ENCODE results near the gene DOK6.

The DOK6 gene

GRCh38 chr18:69387186-69387585, 13.5 kb upstream of the DOK6 start:
- H3K36me3 ChIP-seq (ENCODE audit: control insufficient read depth, insufficient read depth, low read length): no peaks in the 10 kb centered on the region
- no peak overlapping the region for H3K27ac ChIP-seq (ENCODE audit: low read depth, low read length)
- H3K27me3 ChIP-seq (ENCODE audit: control insufficient read depth, insufficient read depth, low read length): no peaks in the 10 kb centered on the region
- H3K4me3 ChIP-seq (ENCODE audit: low read depth, low read length): no peak overlapping the region
- no peaks in the 10 kb centered on the region for H3K9me3 ChIP-seq (ENCODE audit: control insufficient read depth, insufficient read depth, low read length)
- H3K9ac ChIP-seq (ENCODE audit: low read depth, low read length): no peak overlapping the region
- peaks cover 6% of the 10 kb centered on the region; the same call in 1 of the 2 replicates for H3K4me1 ChIP-seq (ENCODE audit: control insufficient read depth, insufficient read depth, low read length)

GRCh38 chr18:69388222-69388621, 12.5 kb upstream of the DOK6 start:
- H3K27ac ChIP-seq (ENCODE audit: low read depth, low read length): no peak overlapping the region
- H3K36me3 ChIP-seq (ENCODE audit: control insufficient read depth, insufficient read depth, low read length): no peaks in the 10 kb centered on the region
- H3K4me1 ChIP-seq (ENCODE audit: control insufficient read depth, insufficient read depth, low read length): peaks cover 6% of the 10 kb centered on the region; the same call in 1 of the 2 replicates
- H3K27me3 ChIP-seq (ENCODE audit: control insufficient read depth, insufficient read depth, low read length): no peaks in the 10 kb centered on the region
- H3K9me3 ChIP-seq (ENCODE audit: control insufficient read depth, insufficient read depth, low read length): no peaks in the 10 kb centered on the region
- no peak overlapping the region for H3K4me3 ChIP-seq (ENCODE audit: low read depth, low read length)
- no peak overlapping the region for H3K9ac ChIP-seq (ENCODE audit: low read depth, low read length)

- Histone ChIP-seq H3K36me3 (ENCODE audit: control insufficient read depth, insufficient read depth, low read length) (no peaks in the 10 kb centered on the region), H3K27me3 (ENCODE audit: control insufficient read depth, insufficient read depth, low read length) (peaks cover 28% of the 10 kb centered on the region), H3K4me1 (ENCODE audit: control insufficient read depth, insufficient read depth, low read length) (peaks cover 21% of the 10 kb centered on the region), H3K9ac (ENCODE audit: low read depth, low read length) (no peak overlapping the region), H3K4me3 (ENCODE audit: low read depth, low read length) (no peak overlapping the region), H3K9me3 (ENCODE audit: control insufficient read depth, insufficient read depth, low read length) (no peaks in the 10 kb centered on the region), H3K27ac (ENCODE audit: low read depth, low read length) (no peak overlapping the region)
Observed at GRCh38 chr18:69397096-69397495, 3.6 kb upstream of the DOK6 start.

GRCh38 chr18:69399253-69399652, 1.4 kb upstream of the DOK6 start:
- Histone ChIP-seq H3K27ac (ENCODE audit: low read depth, low read length) (no peak overlapping the region), H3K4me3 (ENCODE audit: low read depth, low read length) (peak overlapping the region; percentile 79; the same call in 1 of the 2 replicates), H3K9ac (ENCODE audit: low read depth, low read length) (no peak overlapping the region), H3K4me1 (ENCODE audit: control insufficient read depth, insufficient read depth, low read length) (peaks cover 26% of the 10 kb centered on the region), H3K36me3 (ENCODE audit: control insufficient read depth, insufficient read depth, low read length) (no peaks in the 10 kb centered on the region), H3K9me3 (ENCODE audit: control insufficient read depth, insufficient read depth, low read length) (no peaks in the 10 kb centered on the region), H3K27me3 (ENCODE audit: control insufficient read depth, insufficient read depth, low read length) (peaks cover 50% of the 10 kb centered on the region)

GRCh38 chr18:69400976-69401225, 213 bp downstream of the DOK6 start:
- peak overlapping the region; percentile 79 for H3K4me3 ChIP-seq (ENCODE audit: low read depth, low read length)
- peaks cover 58% of the 10 kb centered on the region for H3K27me3 ChIP-seq (ENCODE audit: control insufficient read depth, insufficient read depth, low read length)
- H3K9ac ChIP-seq (ENCODE audit: low read depth, low read length): no peak overlapping the region
- peaks cover 26% of the 10 kb centered on the region for H3K4me1 ChIP-seq (ENCODE audit: control insufficient read depth, insufficient read depth, low read length)
- H3K9me3 ChIP-seq (ENCODE audit: control insufficient read depth, insufficient read depth, low read length): no peaks in the 10 kb centered on the region
- no peaks in the 10 kb centered on the region for H3K36me3 ChIP-seq (ENCODE audit: control insufficient read depth, insufficient read depth, low read length)
- no peak overlapping the region for H3K27ac ChIP-seq (ENCODE audit: low read depth, low read length)

GRCh38 chr18:69401226-69401971, 711 bp downstream of the DOK6 start:
- Histone ChIP-seq H3K9me3 (ENCODE audit: control insufficient read depth, insufficient read depth, low read length) (no peaks in the 10 kb centered on the region), H3K27ac (ENCODE audit: low read depth, low read length) (no peak overlapping the region), H3K9ac (ENCODE audit: low read depth, low read length) (no peak overlapping the region), H3K4me1 (ENCODE audit: control insufficient read depth, insufficient read depth, low read length) (peaks cover 26% of the 10 kb centered on the region), H3K27me3 (ENCODE audit: control insufficient read depth, insufficient read depth, low read length) (peaks cover 58% of the 10 kb centered on the region), H3K36me3 (ENCODE audit: control insufficient read depth, insufficient read depth, low read length) (no peaks in the 10 kb centered on the region), H3K4me3 (ENCODE audit: low read depth, low read length) (peak overlapping the region; percentile 79)

- Histone ChIP-seq H3K36me3 (ENCODE audit: control insufficient read depth, insufficient read depth, low read length) (no peaks in the 10 kb centered on the region), H3K4me3 (ENCODE audit: low read depth, low read length) (peak overlapping the region; percentile 79), H3K27me3 (ENCODE audit: control insufficient read depth, insufficient read depth, low read length) (peaks cover 58% of the 10 kb centered on the region), H3K4me1 (ENCODE audit: control insufficient read depth, insufficient read depth, low read length) (peaks cover 26% of the 10 kb centered on the region), H3K9ac (ENCODE audit: low read depth, low read length) (no peak overlapping the region), H3K27ac (ENCODE audit: low read depth, low read length) (no peak overlapping the region), H3K9me3 (ENCODE audit: control insufficient read depth, insufficient read depth, low read length) (no peaks in the 10 kb centered on the region)
Observed at GRCh38 chr18:69401972-69402532, 1.4 kb downstream of the DOK6 start.

- Histone ChIP-seq H3K4me3 (ENCODE audit: low read depth, low read length) (peak overlapping the region; percentile 79), H3K9me3 (ENCODE audit: control insufficient read depth, insufficient read depth, low read length) (no peaks in the 10 kb centered on the region), H3K27ac (ENCODE audit: low read depth, low read length) (no peak overlapping the region), H3K27me3 (ENCODE audit: control insufficient read depth, insufficient read depth, low read length) (peaks cover 58% of the 10 kb centered on the region), H3K36me3 (ENCODE audit: control insufficient read depth, insufficient read depth, low read length) (no peaks in the 10 kb centered on the region), H3K9ac (ENCODE audit: low read depth, low read length) (no peak overlapping the region), H3K4me1 (ENCODE audit: control insufficient read depth, insufficient read depth, low read length) (peaks cover 26% of the 10 kb centered on the region)
Observed at GRCh38 chr18:69402533-69402989, 1.9 kb downstream of the DOK6 start.

- Histone ChIP-seq H3K4me3 (ENCODE audit: low read depth, low read length) (no peak overlapping the region), H3K9ac (ENCODE audit: low read depth, low read length) (no peak overlapping the region)
Observed at GRCh38 chr18:69408522-69408921, 7.8 kb downstream of the DOK6 start.

GRCh38 chr18:69411199-69411598, 10.5 kb downstream of the DOK6 start:
- no peak overlapping the region for H3K9ac ChIP-seq (ENCODE audit: low read depth, low read length)
- no peaks in the 10 kb centered on the region for H3K36me3 ChIP-seq (ENCODE audit: control insufficient read depth, insufficient read depth, low read length)
- H3K4me3 ChIP-seq (ENCODE audit: low read depth, low read length): no peak overlapping the region
- no peaks in the 10 kb centered on the region for H3K4me1 ChIP-seq (ENCODE audit: control insufficient read depth, insufficient read depth, low read length)
- no peaks in the 10 kb centered on the region for H3K9me3 ChIP-seq (ENCODE audit: control insufficient read depth, insufficient read depth, low read length)
- no peaks in the 10 kb centered on the region for H3K27me3 ChIP-seq (ENCODE audit: control insufficient read depth, insufficient read depth, low read length)
- H3K27ac ChIP-seq (ENCODE audit: low read depth, low read length): no peak overlapping the region

More at GRCh38 chr18:69408522-69408921, 7.8 kb downstream of the DOK6 start:
- H3K27ac ChIP-seq (ENCODE audit: low read depth, low read length): no peak overlapping the region
- no peaks in the 10 kb centered on the region for H3K9me3 ChIP-seq (ENCODE audit: control insufficient read depth, insufficient read depth, low read length)
- H3K36me3 ChIP-seq (ENCODE audit: control insufficient read depth, insufficient read depth, low read length): no peaks in the 10 kb centered on the region
- H3K27me3 ChIP-seq (ENCODE audit: control insufficient read depth, insufficient read depth, low read length): peaks cover 15% of the 10 kb centered on the region
- no peaks in the 10 kb centered on the region for H3K4me1 ChIP-seq (ENCODE audit: control insufficient read depth, insufficient read depth, low read length)

- H3K4me3 ChIP-seq (ENCODE audit: low read depth, low read length): no peak overlapping the region
- no peaks in the 10 kb centered on the region for H3K9me3 ChIP-seq (ENCODE audit: control insufficient read depth, insufficient read depth, low read length)
- no peak overlapping the region for H3K27ac ChIP-seq (ENCODE audit: low read depth, low read length)
- H3K9ac ChIP-seq (ENCODE audit: low read depth, low read length): no peak overlapping the region
- no peaks in the 10 kb centered on the region for H3K27me3 ChIP-seq (ENCODE audit: control insufficient read depth, insufficient read depth, low read length)
- no peaks in the 10 kb centered on the region for H3K36me3 ChIP-seq (ENCODE audit: control insufficient read depth, insufficient read depth, low read length)
- H3K4me1 ChIP-seq (ENCODE audit: control insufficient read depth, insufficient read depth, low read length): no peaks in the 10 kb centered on the region
Observed at GRCh38 chr18:69414184-69414583, 13.5 kb downstream of the DOK6 start.
